ENCODE measurements around the gene TMEFF2. TPM values are rescaled to one million over a fixed set of nuclear protein-coding genes. Genes with fewer than 3 reads are reported as not detected.
"Not testable (repeated sequence)": the region's sequence is repeated elsewhere in the genome, so short reads cannot be mapped to it uniquely, and the experiment has no call there.

The TMEFF2 gene
- polyA plus RNA-seq, 10 donors, result 15.3 to 39.8 (median 24.7) TPM

GRCh38 chr2:192137451-192137850 lies 57.3 kb downstream of the TMEFF2 start:
- DNase-seq, result no peak

GRCh38 chr2:192132604-192133003 lies 62.1 kb downstream of the TMEFF2 start:
- DNase-seq, result not testable (repeated sequence)

GRCh38 chr2:192130312-192130711 lies 64.4 kb downstream of the TMEFF2 start:
- DNase-seq, result not testable (repeated sequence)

GRCh38 chr2:192128655-192129054 lies 66.1 kb downstream of the TMEFF2 start:
- peak in 1 of 3 donors; percentile 8 for DNase-seq

GRCh38 chr2:192127434-192127833 lies 67.3 kb downstream of the TMEFF2 start:
- no peak for DNase-seq

GRCh38 chr2:192126912-192127311 lies 67.8 kb downstream of the TMEFF2 start:
- no peak for DNase-seq

- no peak for DNase-seq
Measured at GRCh38 chr2:192126426-192126825, 68.3 kb downstream of the TMEFF2 start.

- DNase-seq, result no peak
Measured at GRCh38 chr2:192124571-192124970, 70.2 kb downstream of the TMEFF2 start.

GRCh38 chr2:192123847-192124246 lies 70.9 kb downstream of the TMEFF2 start:
- DNase-seq, result peak; percentile 62 to 84 (median 77)

- peak in 1 of 3 donors; percentile 27 for DNase-seq
Measured at GRCh38 chr2:192122946-192123345, 71.8 kb downstream of the TMEFF2 start.

- peak in 2 of 3 donors; percentile 42 to 61 for DNase-seq
Measured at GRCh38 chr2:192122141-192122540, 72.6 kb downstream of the TMEFF2 start.

GRCh38 chr2:192119536-192119935 lies 75.2 kb downstream of the TMEFF2 start:
- no peak for DNase-seq

GRCh38 chr2:192117705-192118104 lies 77.0 kb downstream of the TMEFF2 start:
- DNase-seq, result no peak

- not testable (repeated sequence) for DNase-seq
Measured at GRCh38 chr2:192111536-192111935, 83.2 kb downstream of the TMEFF2 start.

- no peak for DNase-seq
Measured at GRCh38 chr2:192099742-192100141, 95.0 kb downstream of the TMEFF2 start.

- DNase-seq, result no peak
Measured at GRCh38 chr2:192098814-192099491, 95.8 kb downstream of the TMEFF2 start.

GRCh38 chr2:192091476-192091875 lies 103.3 kb downstream of the TMEFF2 start:
- DNase-seq, result no peak

GRCh38 chr2:192090911-192091310 lies 103.8 kb downstream of the TMEFF2 start:
- peak in 1 of 3 donors; percentile 7 for DNase-seq

- DNase-seq, result peak in 1 of 3 donors; percentile 10
Measured at GRCh38 chr2:192087398-192087958, 107.3 kb downstream of the TMEFF2 start.

- no peak for DNase-seq
Measured at GRCh38 chr2:192082121-192082520, 112.6 kb downstream of the TMEFF2 start.

- not testable (repeated sequence) for DNase-seq
Measured at GRCh38 chr2:192080096-192080495, 114.6 kb downstream of the TMEFF2 start.

- no peak for DNase-seq
Measured at GRCh38 chr2:192073878-192074277, 120.9 kb downstream of the TMEFF2 start.

- no peak for DNase-seq
Measured at GRCh38 chr2:192072778-192073177, 122.0 kb downstream of the TMEFF2 start.

- DNase-seq, result no peak
Measured at GRCh38 chr2:192072261-192072660, 122.5 kb downstream of the TMEFF2 start.

Measured in muscle of back (tissue), 11 donors.